Right lobe of liver (tissue), 6 donors: ENCODE data around the gene CTCF. TPM values are rescaled to one million over a fixed set of nuclear protein-coding genes. Genes with fewer than 3 reads are reported as not detected.

Experiments
- ATAC-seq, 4 donors: fragments of 200-7000 bp; cut with Tn5 transposase; one replicate each; pipeline ENCODE4 v1.9.1; 2020; ENCODE audit warnings: mild to moderate bottlenecking in 4 of 4, moderate library complexity in 4 of 4
- DNase-seq, 3 donors: peaks; one replicate each; pipeline ENCODE4 v3.0.0-alpha.2; 2020
- H3K27ac ChIP-seq, 3 donors: fragments of 200-600 bp; one replicate each; pipeline ENCODE4 v1.8.0; 2022
- H3K27me3 ChIP-seq, 2 donors: fragments of 200-600 bp; one replicate each; pipeline ENCODE4 v1.8.0; 2022
- H3K36me3 ChIP-seq, 4 donors: fragments of 200-600 bp; sonication (generic) in 1 of 4; one replicate each; pipeline versions ENCODE4 v1.5.1 to v1.8.0; 2017 to 2022; ENCODE audit warnings: control low read depth in 1 of 4
- H3K4me1 ChIP-seq, 4 donors: fragments of 200-600 bp; sonication (generic) in 1 of 4; one replicate each; pipeline versions ENCODE4 v1.5.1 to v1.8.0; 2017 to 2022; ENCODE audit warnings: control low read depth in 1 of 4
- H3K4me3 ChIP-seq, 3 donors: fragments of 200-600 bp; one replicate each; pipeline ENCODE4 v1.8.0; 2022
- H3K9me3 ChIP-seq, 4 donors: fragments of 200-600 bp; sonication (generic) in 1 of 4; one replicate each; pipeline versions ENCODE4 v1.5.1 to v1.8.0; 2017 to 2022; ENCODE audit warnings: control low read depth in 1 of 4
- POLR2A ChIP-seq: fragments of 450-650 bp; IDR thresholded peaks from one replicate; pipeline ENCODE4 v1.6.1; 2017; ENCODE audit warnings: antibody characterized with exemption, mild to moderate bottlenecking
- WGBS: methylation state at CpG from one replicate; pipeline ENCODE4 v1.1.6; 2018; ENCODE audit warnings: low coverage, low lambda C conversion rate; ENCODE audit not compliant: insufficient coverage; ENCODE audit errors: missing lambda C conversion rate; 5-methylcytosine and 5-hydroxymethylcytosine counted together
- intact Hi-C, 2 donors: fragments of 100-400 bp; cut with DNase I; formaldehyde crosslinking; loops; one replicate each; pipeline versions ENCODE4 v1.11.2 to v1.14.1; 2022
- total RNA-seq, 6 experiments: library from RNA; depleted of rRNA in 2 of 6; stranded (reverse); fragments of >200 nt in 2 of 6; fragmentation: NEBNext Ultra II Directional in 3 of 6; extraction: Animal tissue kit (Norgen Biotek cat#: 25700) in 3 of 6; gene quantifications; one replicate each; pipeline versions ENCODE4 v1.1.0 to v1.2.4, GENCODE V29; 2016 to 2023
- TF ChIP-seq, protein P1 (sequence below), 4 donors: fragments of 200-600 bp in 3 of 4; fragments of 450-650 bp in 1 of 4; IDR thresholded peaks; one replicate each; pipeline versions ENCODE4 v1.5.1 to v1.8.0; 2016 to 2022; ENCODE audit warnings: antibody characterized with exemption in 4 of 4, mild to moderate bottlenecking in 2 of 4
- donor health status: DM: no; HTN: yes; CAD: no.
- donor health status: DM: no; HTN: no; CAD: no.
- donor health status: DM: no; HTN: no; CAD: no.
- donor health status: DM: no; HTN: yes; CAD: no.
- donor health status: DM: no; HTN: yes; CAD: no.

The CTCF gene
- total RNA-seq, 6 experiments from 2014 or later = 14.3 to 18.5 (median 17.0) TPM

DNA sequence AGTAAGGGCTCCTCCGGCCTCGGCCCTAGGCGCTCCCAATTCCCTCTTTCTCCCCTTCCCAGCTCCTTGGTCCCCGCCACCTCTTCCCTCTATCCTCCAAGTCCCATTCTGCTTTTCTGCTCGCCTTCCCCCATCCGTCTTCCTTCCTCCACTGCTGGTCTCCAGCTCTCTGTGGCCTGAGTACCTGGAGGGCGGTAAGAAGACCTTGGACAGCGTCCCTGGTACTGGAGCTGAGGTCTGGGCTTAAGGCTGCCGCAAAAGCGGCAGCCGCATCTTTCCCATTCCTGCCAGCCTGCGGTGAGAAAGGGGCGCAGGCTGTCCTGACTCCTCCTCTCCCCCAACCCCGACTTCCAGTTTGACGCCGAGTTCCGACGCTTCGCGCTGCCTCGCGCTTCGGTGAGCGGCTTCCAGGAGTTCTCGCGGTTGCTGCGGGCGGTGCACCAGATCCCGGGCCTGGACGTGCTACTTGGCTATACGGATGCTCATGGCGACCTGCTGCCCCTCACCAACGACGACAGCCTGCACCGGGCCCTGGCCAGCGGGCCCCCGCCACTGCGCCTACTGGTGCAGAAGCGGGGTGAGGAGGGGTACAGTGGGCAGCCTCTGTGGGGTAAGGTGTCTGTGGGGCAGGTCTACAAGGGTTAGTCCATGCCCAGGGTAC, 98.9 kb downstream of the CTCF start:
- Histone ChIP-seq H3K36me3 (no peaks in the 10 kb centered on the region), H3K27me3 (no peaks in the 10 kb centered on the region), H3K9me3 (no peaks in the 10 kb centered on the region), H3K4me3 (peak overlapping the region; percentile 77 to 95 (median 77)), H3K27ac (peak overlapping the region in 1 of 3 donors; percentile 50), H3K4me1 (peaks cover 0 to 19% (median 4%) of the 10 kb centered on the region in 4 donors)
- ATAC-seq = no peak
- intact Hi-C loops = no loop called here
- TF ChIP-seq, protein P1, sequence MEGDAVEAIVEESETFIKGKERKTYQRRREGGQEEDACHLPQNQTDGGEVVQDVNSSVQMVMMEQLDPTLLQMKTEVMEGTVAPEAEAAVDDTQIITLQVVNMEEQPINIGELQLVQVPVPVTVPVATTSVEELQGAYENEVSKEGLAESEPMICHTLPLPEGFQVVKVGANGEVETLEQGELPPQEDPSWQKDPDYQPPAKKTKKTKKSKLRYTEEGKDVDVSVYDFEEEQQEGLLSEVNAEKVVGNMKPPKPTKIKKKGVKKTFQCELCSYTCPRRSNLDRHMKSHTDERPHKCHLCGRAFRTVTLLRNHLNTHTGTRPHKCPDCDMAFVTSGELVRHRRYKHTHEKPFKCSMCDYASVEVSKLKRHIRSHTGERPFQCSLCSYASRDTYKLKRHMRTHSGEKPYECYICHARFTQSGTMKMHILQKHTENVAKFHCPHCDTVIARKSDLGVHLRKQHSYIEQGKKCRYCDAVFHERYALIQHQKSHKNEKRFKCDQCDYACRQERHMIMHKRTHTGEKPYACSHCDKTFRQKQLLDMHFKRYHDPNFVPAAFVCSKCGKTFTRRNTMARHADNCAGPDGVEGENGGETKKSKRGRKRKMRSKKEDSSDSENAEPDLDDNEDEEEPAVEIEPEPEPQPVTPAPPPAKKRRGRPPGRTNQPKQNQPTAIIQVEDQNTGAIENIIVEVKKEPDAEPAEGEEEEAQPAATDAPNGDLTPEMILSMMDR (IDR thresholded peaks at IDR 0.05) = no peak
- no peak for TF ChIP-seq POLR2A
- 34% methylated on average over 29 of the region's 39 CpGs for WGBS
- no peak for DNase-seq

DNA sequence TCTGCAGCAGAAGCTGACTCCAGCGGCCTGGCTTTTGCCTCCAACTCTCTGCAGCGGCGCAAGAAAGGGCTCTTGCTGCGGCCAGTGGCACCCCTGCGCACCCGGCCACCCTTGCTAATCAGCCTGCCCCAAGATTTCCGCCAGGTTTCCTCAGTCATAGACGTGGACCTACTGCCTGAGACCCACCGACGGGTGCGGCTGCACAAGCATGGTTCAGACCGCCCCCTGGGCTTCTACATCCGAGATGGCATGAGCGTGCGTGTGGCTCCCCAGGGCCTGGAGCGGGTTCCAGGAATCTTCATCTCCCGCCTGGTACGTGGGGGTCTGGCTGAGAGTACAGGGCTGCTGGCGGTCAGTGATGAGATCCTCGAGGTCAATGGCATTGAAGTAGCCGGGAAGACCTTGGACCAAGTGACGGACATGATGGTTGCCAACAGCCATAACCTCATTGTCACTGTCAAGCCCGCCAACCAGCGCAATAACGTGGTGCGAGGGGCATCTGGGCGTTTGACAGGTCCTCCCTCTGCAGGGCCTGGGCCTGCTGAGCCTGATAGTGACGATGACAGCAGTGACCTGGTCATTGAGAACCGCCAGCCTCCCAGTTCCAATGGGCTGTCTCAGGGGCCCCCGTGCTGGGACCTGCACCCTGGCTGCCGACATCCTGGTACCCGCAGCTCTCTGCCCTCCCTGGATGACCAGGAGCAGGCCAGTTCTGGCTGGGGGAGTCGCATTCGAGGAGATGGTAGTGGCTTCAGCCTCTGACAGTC, 99.7 kb downstream of the CTCF start:
- ATAC-seq (no peak), DNase-seq (no peak)
- H3K27ac ChIP-seq = no peak overlapping the region
- TF ChIP-seq, protein P1 (IDR thresholded peaks at IDR 0.05) = no peak
- no peak for TF ChIP-seq POLR2A
- WGBS = 92% methylated on average over 7 of the region's 34 CpGs
- H3K27me3 ChIP-seq = no peaks in the 10 kb centered on the region
- no peak overlapping the region for H3K4me3 ChIP-seq
- no peaks in the 10 kb centered on the region for H3K9me3 ChIP-seq
- peaks cover 0 to 20% (median 6%) of the 10 kb centered on the region in 4 donors for H3K4me1 ChIP-seq
- intact Hi-C loops = no loop called here
- H3K36me3 ChIP-seq = no peaks in the 10 kb centered on the region

DNA sequence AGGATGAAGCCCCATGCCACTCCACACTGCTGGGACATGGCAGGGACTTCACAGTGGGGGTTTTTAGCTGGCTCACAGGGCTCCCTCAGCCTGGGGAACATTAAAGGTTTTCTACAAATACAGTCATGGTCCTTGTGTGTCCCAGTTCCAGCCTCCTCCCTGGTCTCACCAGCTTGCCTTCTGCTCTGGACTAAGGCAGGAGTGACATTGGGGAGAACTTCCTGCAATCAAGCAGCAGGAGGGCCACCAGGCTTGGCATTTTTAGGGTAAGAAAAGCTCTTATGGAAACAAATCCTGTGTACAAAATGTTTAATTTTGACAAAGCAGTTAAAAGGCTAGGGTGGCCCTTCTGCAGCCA, 100.3 kb downstream of the CTCF start:
- H3K36me3 ChIP-seq = no peaks in the 10 kb centered on the region
- no peaks in the 10 kb centered on the region for H3K27me3 ChIP-seq
- no peak for ATAC-seq
- H3K9me3 ChIP-seq = no peaks in the 10 kb centered on the region
- DNase-seq = no peak
- peaks cover 0 to 25% (median 10%) of the 10 kb centered on the region in 4 donors for H3K4me1 ChIP-seq
- no peak overlapping the region for H3K4me3 ChIP-seq
- TF ChIP-seq, protein P1 (IDR thresholded peaks at IDR 0.05) = no peak
- no peak for TF ChIP-seq POLR2A
- H3K27ac ChIP-seq = no peak overlapping the region
- intact Hi-C loops = no loop called here

DNA sequence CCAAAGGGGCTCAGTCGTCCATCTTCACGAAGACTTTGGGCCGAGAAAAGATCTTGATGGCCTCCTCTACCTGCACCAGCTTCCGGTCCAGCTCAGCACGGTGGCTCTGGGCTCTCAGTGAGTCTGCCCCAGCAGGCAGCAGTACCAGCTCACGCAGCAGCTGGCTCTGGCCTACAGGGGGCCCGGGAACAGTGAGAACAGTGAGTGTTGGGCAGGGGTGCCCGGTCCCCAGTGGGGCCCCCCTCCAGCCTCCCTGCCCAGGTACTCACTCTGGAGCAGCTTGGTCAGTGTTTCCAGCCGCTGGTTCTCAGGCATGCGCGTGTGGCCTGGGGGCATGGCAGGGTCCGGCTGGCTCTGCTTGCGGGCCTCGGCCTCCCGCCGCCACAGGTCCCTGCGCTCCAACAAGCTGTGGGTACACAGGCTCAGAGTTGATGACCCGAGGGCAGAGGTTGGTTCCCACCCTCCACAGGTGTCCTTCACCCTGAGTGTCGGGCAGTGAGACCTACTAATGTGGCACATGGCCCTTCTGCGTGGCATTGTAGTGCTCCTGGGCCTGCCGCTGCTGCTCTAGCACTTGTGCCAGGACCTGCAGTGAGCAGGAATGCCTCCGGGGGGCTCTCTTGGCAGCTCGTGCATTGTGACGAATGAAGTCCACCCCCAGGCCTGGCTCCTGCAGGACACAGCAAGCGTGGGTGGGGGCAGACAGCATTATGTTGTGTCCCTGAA, 101.0 kb downstream of the CTCF start:
- Histone ChIP-seq H3K4me1 (peaks cover 0 to 31% (median 14%) of the 10 kb centered on the region in 4 donors), H3K27me3 (no peaks in the 10 kb centered on the region), H3K27ac (peak overlapping the region in 1 of 3 donors; percentile 47), H3K36me3 (no peaks in the 10 kb centered on the region), H3K4me3 (no peak overlapping the region), H3K9me3 (no peaks in the 10 kb centered on the region)
- intact Hi-C loops = no loop called here
- DNase-seq (peak in 2 of 3 donors; percentile 77 to 82), ATAC-seq (peak in 1 of 4 donors; percentile 0)
- TF ChIP-seq, protein P1 (IDR thresholded peaks at IDR 0.05) = peak in 2 of 4 donors; percentile 11 to 28
- TF ChIP-seq POLR2A = no peak
- 20% methylated on average over 1 of the region's 25 CpGs for WGBS
